D721Med (cell line): Measurements from ENCODE around the gene EIF4G2.

Source experiments
- DNase-seq: peaks from one replicate; pipeline ENCODE4 v3.0.0; 2011; ENCODE audit warnings: low spot score; ENCODE audit not compliant: insufficient read length
- FAIRE-seq: peaks from 2 replicates; lab custom pipeline; 2011; peaks lifted over from hg19 to GRCh38; lab: Jason Lieb, UNC
- CTCF ChIP-seq: IDR thresholded peaks from 2 replicates; pipeline ENCODE4 v1.5.1; 2012; ENCODE audit warnings: mild to moderate bottlenecking, control low read depth; ENCODE audit not compliant: insufficient read depth; ENCODE audit errors: missing control alignments

Gene EIF4G2

GRCh38 chr11:10797001-10797400 lies 11.7 kb downstream of the EIF4G2 start:
- DNase-seq (no peak), FAIRE-seq (no peak)
- no peak for TF ChIP-seq CTCF

GRCh38 chr11:10796191-10796590 lies 12.5 kb downstream of the EIF4G2 start:
- FAIRE-seq = no peak
- TF ChIP-seq CTCF = no peak
- DNase-seq = no peak

GRCh38 chr11:10793470-10794255 lies 15.1 kb downstream of the EIF4G2 start:
- no peak for DNase-seq
- TF ChIP-seq CTCF = no peak
- FAIRE-seq = no peak

GRCh38 chr11:10792385-10793068 lies 16.2 kb downstream of the EIF4G2 start:
- FAIRE-seq (no peak), DNase-seq (peak; percentile 63)
- TF ChIP-seq CTCF = peak; percentile 87

- no peak for FAIRE-seq
- DNase-seq = no peak
- TF ChIP-seq CTCF = no peak
Measured at GRCh38 chr11:10786451-10786850, 22.3 kb downstream of the EIF4G2 start.

- FAIRE-seq (no peak), DNase-seq (no peak)
- TF ChIP-seq CTCF = no peak
Measured at GRCh38 chr11:10785146-10785474, 23.6 kb downstream of the EIF4G2 start.
